ENCODE data around the gene MYRIP.
"Not testable (repeated sequence)": the region's sequence is repeated elsewhere in the genome, so short reads cannot be mapped to it uniquely, and the experiment has no call there.

MYRIP gene

GRCh38 chr3:39806820-39807219, 2.6 kb upstream of the MYRIP start:
- no peak for DNase-seq (ENCODE audit: low read depth)

GRCh38 chr3:39808467-39809180, 785 bp upstream of the MYRIP start:
- DNase-seq (ENCODE audit: low read depth) = no peak

- DNase-seq (ENCODE audit: low read depth) = no peak
Measured at GRCh38 chr3:39809995-39810595, 686 bp downstream of the MYRIP start.

- no peak for DNase-seq (ENCODE audit: low read depth)
Measured at GRCh38 chr3:39810647-39811161, 1.3 kb downstream of the MYRIP start.

- no peak for DNase-seq (ENCODE audit: low read depth)
Measured at GRCh38 chr3:39811561-39811960, 2.2 kb downstream of the MYRIP start.

- no peak for DNase-seq (ENCODE audit: low read depth)
Measured at GRCh38 chr3:39812537-39812936, 3.1 kb downstream of the MYRIP start.

GRCh38 chr3:39814007-39814406, 4.6 kb downstream of the MYRIP start:
- no peak for DNase-seq (ENCODE audit: low read depth)

- DNase-seq (ENCODE audit: low read depth) = no peak
Measured at GRCh38 chr3:39819899-39820298, 10.5 kb downstream of the MYRIP start.

- DNase-seq (ENCODE audit: low read depth) = not testable (repeated sequence)
Measured at GRCh38 chr3:39833764-39834163, 24.4 kb downstream of the MYRIP start.

- DNase-seq (ENCODE audit: low read depth) = no peak
Measured at GRCh38 chr3:39839484-39839883, 30.1 kb downstream of the MYRIP start.

GRCh38 chr3:39843440-39843839, 34.0 kb downstream of the MYRIP start:
- DNase-seq (ENCODE audit: low read depth) = no peak

GRCh38 chr3:39848365-39848764, 39.0 kb downstream of the MYRIP start:
- no peak for DNase-seq (ENCODE audit: low read depth)

GRCh38 chr3:39849992-39850715, 40.7 kb downstream of the MYRIP start:
- DNase-seq (ENCODE audit: low read depth) = no peak

GRCh38 chr3:39850716-39851032, 41.3 kb downstream of the MYRIP start:
- DNase-seq (ENCODE audit: low read depth) = no peak

- DNase-seq (ENCODE audit: low read depth) = no peak
Measured at GRCh38 chr3:39855517-39855916, 46.1 kb downstream of the MYRIP start.

- DNase-seq (ENCODE audit: low read depth) = no peak
Measured at GRCh38 chr3:39869890-39870289, 60.5 kb downstream of the MYRIP start.

GRCh38 chr3:39870706-39871105, 61.3 kb downstream of the MYRIP start:
- DNase-seq (ENCODE audit: low read depth) = no peak

- no peak for DNase-seq (ENCODE audit: low read depth)
Measured at GRCh38 chr3:39879581-39879980, 70.2 kb downstream of the MYRIP start.

GRCh38 chr3:39882111-39882510, 72.7 kb downstream of the MYRIP start:
- DNase-seq (ENCODE audit: low read depth) = no peak

- DNase-seq (ENCODE audit: low read depth) = no peak
Measured at GRCh38 chr3:39892068-39892467, 82.7 kb downstream of the MYRIP start.

- no peak for DNase-seq (ENCODE audit: low read depth)
Measured at GRCh38 chr3:39896184-39896583, 86.8 kb downstream of the MYRIP start.

- DNase-seq (ENCODE audit: low read depth) = no peak
Measured at GRCh38 chr3:39900462-39901002, 91.1 kb downstream of the MYRIP start.

GRCh38 chr3:39903253-39903652, 93.8 kb downstream of the MYRIP start:
- DNase-seq (ENCODE audit: low read depth) = no peak

Data from stimulated activated CD8-positive, alpha-beta memory T cell treated with anti-CD3 and anti-CD28 coated beads, Interleukin-4, amount 100 ng/mL, for 24 hours (primary cell).